Neural progenitor cell (in vitro differentiated cells): ENCODE data around the gene MVB12B. TPM values are rescaled to one million over a fixed set of nuclear protein-coding genes. Genes with fewer than 3 reads are reported as not detected.

Source experiments
- DNase-seq: peaks from one replicate; pipeline ENCODE4 v3.0.0-alpha.2; 2016; ENCODE audit warnings: low spot score
- H2AFZ ChIP-seq: fragments of 200-600 bp; sonication (generic); replicated peaks from 2 replicates; pipeline ENCODE4 v1.6.1; 2016; ENCODE audit warnings: antibody characterized with exemption
- H3F3A ChIP-seq: fragments of 200-600 bp; sonication (generic); 2 replicates; pipeline ENCODE4 v1.6.1; 2016; ENCODE audit warnings: antibody characterized with exemption, low read depth
- H3K27ac ChIP-seq: fragments of 200-600 bp; sonication (generic); 2 replicates; pipeline ENCODE4 v1.5.1; 2016; ENCODE audit warnings: mild to moderate bottlenecking
- H3K27me3 ChIP-seq: fragments of 200-600 bp; sonication (generic); 2 replicates; pipeline ENCODE4 v1.6.1; 2016; ENCODE audit warnings: mild to moderate bottlenecking, moderate library complexity
- H3K36me3 ChIP-seq: fragments of 200-600 bp; sonication (generic); 2 replicates; pipeline ENCODE4 v1.5.1; 2016
- H3K4me1 ChIP-seq: fragments of 200-600 bp; sonication (generic); 2 replicates; pipeline ENCODE4 v1.6.1; 2016; ENCODE audit warnings: mixed run types
- H3K4me2 ChIP-seq: fragments of 200-600 bp; sonication (generic); 2 replicates; pipeline ENCODE4 v1.6.1; 2016
- H3K4me3 ChIP-seq: fragments of 200-600 bp; sonication (generic); 2 replicates; pipeline ENCODE4 v1.5.1; 2016
- H3K79me2 ChIP-seq: fragments of 200-600 bp; sonication (generic); 2 replicates; pipeline ENCODE4 v1.6.1; 2016; ENCODE audit warnings: low read depth
- H3K9ac ChIP-seq: fragments of 200-600 bp; sonication (generic); 2 replicates; pipeline ENCODE4 v1.6.1; 2016
- H3K9me3 ChIP-seq: fragments of 200-600 bp; sonication (generic); 2 replicates; pipeline ENCODE4 v1.5.1; 2016; ENCODE audit warnings: low read depth
- H4K20me1 ChIP-seq: fragments of 200-600 bp; sonication (generic); 2 replicates; pipeline ENCODE4 v1.6.1; 2016; ENCODE audit warnings: low read depth
- H3K27ac Mint-ChIP-seq: 3 replicates; pipeline ENCODE4 v1.8.0; 2021; ENCODE audit warnings: mixed read lengths
- H3K27me3 Mint-ChIP-seq: 2 replicates; pipeline ENCODE4 v1.8.0; 2022; ENCODE audit warnings: low read depth, mild to moderate bottlenecking, inconsistent platforms, moderate library complexity, mixed read lengths; ENCODE audit not compliant: insufficient read depth
- H3K36me3 Mint-ChIP-seq: 3 replicates; pipeline ENCODE4 v1.8.0; 2021; ENCODE audit warnings: mixed read lengths
- H3K4me1 Mint-ChIP-seq: 3 replicates; pipeline ENCODE4 v1.8.0; 2021; ENCODE audit warnings: mixed read lengths
- H3K4me3 Mint-ChIP-seq: 3 replicates; pipeline ENCODE4 v1.8.0; 2021; ENCODE audit warnings: mild to moderate bottlenecking, moderate library complexity, mixed read lengths
- H3K9me3 Mint-ChIP-seq: 3 replicates; pipeline ENCODE4 v1.8.0; 2020; ENCODE audit warnings: mixed read lengths
- CTCF ChIP-seq: fragments of 200-600 bp; sonication (generic); IDR thresholded peaks from 2 replicates; pipeline ENCODE4 v1.5.1; 2017; ENCODE audit warnings: antibody characterized with exemption, mild to moderate bottlenecking
- EZH2 ChIP-seq: fragments of 200-600 bp; sonication (generic); IDR thresholded peaks from 2 replicates; pipeline ENCODE4 v1.6.1; 2017; ENCODE audit warnings: antibody characterized with exemption, mild to moderate bottlenecking, moderate library complexity
- EZH2phosphoT487 ChIP-seq: fragments of 200-600 bp; sonication (generic); IDR thresholded peaks from 2 replicates; pipeline ENCODE4 v1.6.1; 2017; ENCODE audit warnings: antibody characterized with exemption
- total RNA-seq: library from RNA; depleted of rRNA; stranded (reverse); fragments of >200 nt; gene quantifications from 2 replicates; pipeline ENCODE4 v1.2.3, GENCODE V29; 2015; ENCODE audit warnings: low replicate concordance

Gene MVB12B
- total RNA-seq, 1 donor from 2014 or later, result 16.1 TPM

- peaks cover 6% of the 10 kb centered on the region for H4K20me1 ChIP-seq
- no peak overlapping the region for H3K4me2 ChIP-seq
- H3K9ac ChIP-seq, result no peak overlapping the region
- H3K79me2 ChIP-seq, result no peaks in the 10 kb centered on the region
- no peaks in the 10 kb centered on the region for H3K27me3 ChIP-seq
- H3F3A ChIP-seq, result no peaks in the 10 kb centered on the region
- Mint-ChIP-seq H3K36me3 (peaks cover 4% of the 10 kb centered on the region), H3K27me3 (peaks cover 2% of the 10 kb centered on the region), H3K4me1 (peaks cover 23% of the 10 kb centered on the region), H3K27ac (peak overlapping the region; percentile 71), H3K9me3 (no peaks in the 10 kb centered on the region), H3K4me3 (no peak overlapping the region)
- TF ChIP-seq EZH2phosphoT487 (no peak), EZH2 (no peak), CTCF (no peak)
- H3K27ac ChIP-seq, result no peak overlapping the region
- no peak overlapping the region for H3K4me3 ChIP-seq
- DNase-seq, result no peak
- H3K4me1 ChIP-seq, result peaks cover 3% of the 10 kb centered on the region
- no peaks in the 10 kb centered on the region for H3K36me3 ChIP-seq
- no peak overlapping the region for H2AFZ ChIP-seq
- H3K9me3 ChIP-seq, result no peaks in the 10 kb centered on the region
Measured at GRCh38 chr9:126403397-126403796, 76.8 kb downstream of the MVB12B start.

- H3K27ac ChIP-seq, result no peak overlapping the region
- H3K9me3 ChIP-seq, result no peaks in the 10 kb centered on the region
- no peaks in the 10 kb centered on the region for H3K79me2 ChIP-seq
- no peak overlapping the region for H3K4me3 Mint-ChIP-seq
- peaks cover 3% of the 10 kb centered on the region for H3K4me1 ChIP-seq
- no peaks in the 10 kb centered on the region for H3K27me3 ChIP-seq
- no peak overlapping the region for H2AFZ ChIP-seq
- H4K20me1 ChIP-seq, result no peaks in the 10 kb centered on the region
- no peaks in the 10 kb centered on the region for H3F3A ChIP-seq
- no peak overlapping the region for H3K4me2 ChIP-seq
- H3K9me3 Mint-ChIP-seq, result no peaks in the 10 kb centered on the region
- H3K27ac Mint-ChIP-seq, result no peak overlapping the region
- H3K9ac ChIP-seq, result no peak overlapping the region
- no peak for DNase-seq
- no peaks in the 10 kb centered on the region for H3K36me3 ChIP-seq
- H3K27me3 Mint-ChIP-seq, result peaks cover 2% of the 10 kb centered on the region
- H3K4me1 Mint-ChIP-seq, result peaks cover 23% of the 10 kb centered on the region
- H3K4me3 ChIP-seq, result no peak overlapping the region
- no peak for TF ChIP-seq EZH2phosphoT487
- TF ChIP-seq EZH2, result no peak
- TF ChIP-seq CTCF, result no peak
- peaks cover 4% of the 10 kb centered on the region for H3K36me3 Mint-ChIP-seq
Measured at GRCh38 chr9:126404459-126404858, 77.8 kb downstream of the MVB12B start.

- Mint-ChIP-seq H3K36me3 (no peaks in the 10 kb centered on the region), H3K27me3 (peaks cover 2% of the 10 kb centered on the region), H3K4me1 (peaks cover 23% of the 10 kb centered on the region), H3K4me3 (no peak overlapping the region), H3K27ac (no peak overlapping the region), H3K9me3 (no peaks in the 10 kb centered on the region)
- Histone ChIP-seq H3K4me2 (no peak overlapping the region), H2AFZ (no peak overlapping the region), H3K36me3 (no peaks in the 10 kb centered on the region), H3K9ac (no peak overlapping the region), H3K79me2 (no peaks in the 10 kb centered on the region), H4K20me1 (no peaks in the 10 kb centered on the region), H3K4me1 (peaks cover 3% of the 10 kb centered on the region), H3K27me3 (no peaks in the 10 kb centered on the region), H3K4me3 (no peak overlapping the region), H3F3A (no peaks in the 10 kb centered on the region), H3K9me3 (no peaks in the 10 kb centered on the region), H3K27ac (no peak overlapping the region)
- TF ChIP-seq CTCF (no peak), EZH2phosphoT487 (no peak), EZH2 (no peak)
- no peak for DNase-seq
Measured at GRCh38 chr9:126406075-126406667, 79.5 kb downstream of the MVB12B start.
